HEK293T (cell line): Measurements from ENCODE around the gene TOMM34.

ENCODE experiments used
- CTCF ChIA-PET: fragments of 350-600 bp; formaldehyde crosslinking; extraction: SDS; loops from one replicate; lab custom pipeline; 2021; ENCODE audit warnings: antibody characterized with exemption, inconsistent platforms; lab: Yijun Ruan, JAX
- POLR2A ChIA-PET: fragments of 350-600 bp; formaldehyde crosslinking; extraction: SDS; loops from one replicate; lab custom pipeline; 2020; ENCODE audit warnings: antibody characterized with exemption, inconsistent platforms; lab: Yijun Ruan, JAX
- DNase-seq: peaks from one replicate; pipeline ENCODE4 v3.0.0; 2012; ENCODE audit warnings: mixed read lengths; ENCODE audit errors: extremely low spot score
- ARNT ChIP-seq: fragments of 450-650 bp; IDR thresholded peaks from 2 replicates; pipeline ENCODE4 v1.6.1; 2017; ENCODE audit warnings: mild to moderate bottlenecking
- BHLHE40 ChIP-seq: fragments of 450-650 bp; IDR thresholded peaks from 2 replicates; pipeline ENCODE4 v1.6.1; 2016; ENCODE audit warnings: mild to moderate bottlenecking, moderate library complexity, borderline replicate concordance
- CTBP1 ChIP-seq: fragments of 450-650 bp; IDR thresholded peaks from 2 replicates; pipeline ENCODE4 v1.6.1; 2016; ENCODE audit warnings: borderline replicate concordance
- ELF4 ChIP-seq: fragments of 450-650 bp; IDR thresholded peaks from 2 replicates; pipeline ENCODE4 v1.6.1; 2017; ENCODE audit warnings: antibody characterized with exemption
- FOXA1 ChIP-seq: fragments of 450-650 bp; IDR thresholded peaks from 2 replicates; pipeline ENCODE4 v1.6.1; 2016; ENCODE audit warnings: mild to moderate bottlenecking
- FOXK2 ChIP-seq: fragments of 450-650 bp; IDR thresholded peaks from 2 replicates; pipeline ENCODE4 v1.6.1; 2016; ENCODE audit warnings: mild to moderate bottlenecking
- FOXM1 ChIP-seq: fragments of 450-650 bp; IDR thresholded peaks from 2 replicates; pipeline ENCODE4 v1.6.1; 2017; ENCODE audit warnings: mild to moderate bottlenecking, borderline replicate concordance
- HDGF ChIP-seq: fragments of 450-650 bp; IDR thresholded peaks from 2 replicates; pipeline ENCODE4 v1.6.1; 2017; ENCODE audit warnings: antibody characterized with exemption, borderline replicate concordance
- L3MBTL2 ChIP-seq: fragments of 450-650 bp; conservative IDR thresholded peaks from 2 replicates; pipeline ENCODE4 v1.6.1; 2016; ENCODE audit warnings: mild to moderate bottlenecking
- LEF1 ChIP-seq: fragments of 450-650 bp; IDR thresholded peaks from 2 replicates; pipeline ENCODE4 v1.6.1; 2017; ENCODE audit warnings: mild to moderate bottlenecking, borderline replicate concordance
- NFRKB ChIP-seq: fragments of 450-650 bp; IDR thresholded peaks from 2 replicates; pipeline ENCODE4 v1.6.1; 2016; ENCODE audit warnings: mild to moderate bottlenecking, moderate library complexity
- PKNOX1 ChIP-seq: fragments of 450-650 bp; IDR thresholded peaks from 2 replicates; pipeline ENCODE4 v1.6.1; 2016
- SP1 ChIP-seq: fragments of 450-650 bp; IDR thresholded peaks from 2 replicates; pipeline ENCODE4 v1.6.1; 2017
- SUZ12 ChIP-seq: fragments of 450-650 bp; IDR thresholded peaks from 2 replicates; pipeline ENCODE4 v1.6.1; 2016; ENCODE audit warnings: mild to moderate bottlenecking
- TARDBP ChIP-seq: fragments of 450-650 bp; IDR thresholded peaks from 2 replicates; pipeline ENCODE4 v1.6.1; 2016
- ZNF384 ChIP-seq: fragments of 450-650 bp; IDR thresholded peaks from 2 replicates; pipeline ENCODE4 v1.6.1; 2016

Gene TOMM34

GRCh38 chr20:44973053-44973452 lies 12.9 kb upstream of the TOMM34 start:
- TF ChIP-seq ELF4 = no peak
- TF ChIP-seq PKNOX1 = peak; percentile 85
- no peak for TF ChIP-seq ZNF384
- TF ChIP-seq ARNT = no peak
- peak; percentile 50; the same call in 1 of the 2 replicates for TF ChIP-seq CTBP1
- no peak for TF ChIP-seq LEF1
- CTCF ChIA-PET = no interaction called here
- POLR2A ChIA-PET = no interaction called here
- DNase-seq = no peak

- ChIA-PET CTCF (no interaction called here), POLR2A (interaction anchor here (2.1 kb wide), 1 partner anchor 10 kb away, joined by 7 read pairs; the partner anchor contains the start of gene TOMM34)
- no peak for TF ChIP-seq LEF1
- no peak for TF ChIP-seq SP1
- no peak for TF ChIP-seq SUZ12
- no peak for TF ChIP-seq ELF4
- TF ChIP-seq HDGF = no peak
- no peak for TF ChIP-seq FOXM1
- TF ChIP-seq PKNOX1 = no peak
- TF ChIP-seq BHLHE40 = no peak
- no peak for TF ChIP-seq FOXA1
- TF ChIP-seq NFRKB = no peak
- TF ChIP-seq ARNT = no peak
- no peak for TF ChIP-seq ZNF384
- TF ChIP-seq L3MBTL2 = no peak
- no peak for TF ChIP-seq TARDBP
- no peak for TF ChIP-seq FOXK2
- no peak for TF ChIP-seq CTBP1
- no peak for DNase-seq
These were observed 10.1 kb upstream of the TOMM34 start for GRCh38 chr20:44970243-44970757.

- ChIA-PET CTCF (no interaction called here), POLR2A (no interaction called here)
- TF ChIP-seq BHLHE40 (no peak), ARNT (no peak), HDGF (no peak)
- no peak for DNase-seq
These were observed 9.2 kb upstream of the TOMM34 start for GRCh38 chr20:44969300-44969894.

GRCh38 chr20:44967207-44967807 lies 7.1 kb upstream of the TOMM34 start:
- TF ChIP-seq ELF4 (no peak), ARNT (no peak), NFRKB (no peak), HDGF (no peak), FOXM1 (no peak), SUZ12 (no peak), FOXK2 (no peak), FOXA1 (no peak), PKNOX1 (no peak), ZNF384 (no peak), TARDBP (no peak), LEF1 (no peak), SP1 (no peak)
- POLR2A ChIA-PET = no interaction called here
- DNase-seq = no peak
- CTCF ChIA-PET = no interaction called here

GRCh38 chr20:44966030-44966961 lies 6.1 kb upstream of the TOMM34 start, which contains the start of gene STK4:
Gene STK4, plus strand, starts transcription at chr20:44966512. Its CDS starts 57 bp downstream, at chr20:44966569.
- TF ChIP-seq L3MBTL2 = peak; percentile 66; the same call in 1 of the 2 replicates
- TF ChIP-seq ELF4 = peak; percentile 92
- no peak for TF ChIP-seq SP1
- DNase-seq = peak; percentile 91
- ChIA-PET POLR2A (no interaction called here), CTCF (no interaction called here)

- TF ChIP-seq L3MBTL2 (no peak), NFRKB (no peak), SUZ12 (no peak), PKNOX1 (no peak), BHLHE40 (no peak), FOXK2 (no peak), ZNF384 (no peak), SP1 (no peak), ELF4 (no peak), LEF1 (no peak), TARDBP (no peak), CTBP1 (no peak), HDGF (no peak), ARNT (no peak), FOXM1 (no peak), FOXA1 (no peak)
- CTCF ChIA-PET = no interaction called here
These were observed 5.4 kb upstream of the TOMM34 start for GRCh38 chr20:44965651-44966029.

More at GRCh38 chr20:44965651-44966029, 5.4 kb upstream of the TOMM34 start:
- DNase-seq = no peak
- POLR2A ChIA-PET = no interaction called here
